ENCODE results near the gene GUCA1A. TPM values are rescaled to one million over a fixed set of nuclear protein-coding genes. Genes with fewer than 3 reads are reported as not detected.
"Not testable (repeated sequence)": the region's sequence is repeated elsewhere in the genome, so short reads cannot be mapped to it uniquely, and the experiment has no call there.

GUCA1A gene
- total RNA-seq, 4 donors from 2014 or later = not detected

GRCh38 chr6:42195415-42195814 lies 22.3 kb downstream of the GUCA1A start:
- 83% methylated on average over 4 of the region's 4 CpGs for WGBS, 2 donors
- no peak for TF ChIP-seq POLR2A (IDR thresholded peaks at IDR 0.05)
- no peak for TF ChIP-seq EP300 (IDR thresholded peaks at IDR 0.05)
- TF ChIP-seq CTCF (IDR thresholded peaks at IDR 0.05) = no peak
- Histone ChIP-seq H3K4me1 (no peaks in the 10 kb centered on the region), H3K9me3 (no peaks in the 10 kb centered on the region), H3K27me3 (no peaks in the 10 kb centered on the region), H3K27ac (no peak overlapping the region), H3K36me3 (peaks cover 0 to 38% (median 0%) of the 10 kb centered on the region in 3 donors), H3K4me3 (no peak overlapping the region)
- DNase-seq (ENCODE audit: low spot score in 2 of 2) = no peak

GRCh38 chr6:42197555-42198362 lies 24.6 kb downstream of the GUCA1A start:
- no peaks in the 10 kb centered on the region for H3K27me3 ChIP-seq
- 79 to 89% methylated on average over 13 of the region's 13 CpGs for WGBS, 2 donors
- DNase-seq (ENCODE audit: low spot score in 2 of 2) = no peak
- no peaks in the 10 kb centered on the region for H3K4me1 ChIP-seq
- no peak overlapping the region for H3K4me3 ChIP-seq
- H3K36me3 ChIP-seq = peaks cover 0 to 52% (median 0%) of the 10 kb centered on the region in 3 donors
- H3K27ac ChIP-seq = no peak overlapping the region
- TF ChIP-seq CTCF (IDR thresholded peaks at IDR 0.05) = no peak
- no peak for TF ChIP-seq POLR2A (IDR thresholded peaks at IDR 0.05)
- no peak for TF ChIP-seq EP300 (IDR thresholded peaks at IDR 0.05)
- no peaks in the 10 kb centered on the region for H3K9me3 ChIP-seq

- no peak for TF ChIP-seq EP300 (IDR thresholded peaks at IDR 0.05)
- no peak for TF ChIP-seq CTCF (IDR thresholded peaks at IDR 0.05)
- TF ChIP-seq POLR2A (IDR thresholded peaks at IDR 0.05) = no peak
- WGBS, 2 donors = 94% methylated on average over 5 of the region's 5 CpGs
- no peak for DNase-seq (ENCODE audit: low spot score in 2 of 2)
- Histone ChIP-seq H3K9me3 (no peaks in the 10 kb centered on the region), H3K4me3 (no peak overlapping the region), H3K4me1 (no peaks in the 10 kb centered on the region), H3K27me3 (no peaks in the 10 kb centered on the region), H3K27ac (no peak overlapping the region), H3K36me3 (peaks cover 0 to 66% (median 0%) of the 10 kb centered on the region in 3 donors)
These were observed 26.2 kb downstream of the GUCA1A start for GRCh38 chr6:42199106-42199981.

GRCh38 chr6:42200035-42200434 lies 26.9 kb downstream of the GUCA1A start:
- H3K27me3 ChIP-seq = no peaks in the 10 kb centered on the region
- H3K27ac ChIP-seq = no peak overlapping the region
- DNase-seq (ENCODE audit: low spot score in 2 of 2) = no peak
- H3K36me3 ChIP-seq = peaks cover 0 to 66% (median 0%) of the 10 kb centered on the region in 3 donors
- no peak for TF ChIP-seq CTCF (IDR thresholded peaks at IDR 0.05)
- TF ChIP-seq POLR2A (IDR thresholded peaks at IDR 0.05) = no peak
- no peak for TF ChIP-seq EP300 (IDR thresholded peaks at IDR 0.05)
- H3K9me3 ChIP-seq = no peaks in the 10 kb centered on the region
- no peak overlapping the region for H3K4me3 ChIP-seq
- no peaks in the 10 kb centered on the region for H3K4me1 ChIP-seq
- WGBS, 2 donors = 64 to 79% methylated on average over 1 of the region's 1 CpG

GRCh38 chr6:42201382-42201781 lies 28.2 kb downstream of the GUCA1A start:
- H3K4me1 ChIP-seq = no peaks in the 10 kb centered on the region
- 55 to 66% methylated on average over 3 of the region's 3 CpGs for WGBS, 2 donors
- H3K27ac ChIP-seq = no peak overlapping the region
- no peak overlapping the region for H3K4me3 ChIP-seq
- peaks cover 0 to 80% (median 3%) of the 10 kb centered on the region in 3 donors for H3K36me3 ChIP-seq
- TF ChIP-seq POLR2A (IDR thresholded peaks at IDR 0.05) = no peak
- no peak for TF ChIP-seq EP300 (IDR thresholded peaks at IDR 0.05)
- no peak for TF ChIP-seq CTCF (IDR thresholded peaks at IDR 0.05)
- H3K9me3 ChIP-seq = no peaks in the 10 kb centered on the region
- DNase-seq (ENCODE audit: low spot score in 2 of 2) = no peak
- H3K27me3 ChIP-seq = no peaks in the 10 kb centered on the region

- H3K9me3 ChIP-seq; H3K27me3 ChIP-seq; H3K4me3 ChIP-seq; H3K4me1 ChIP-seq; DNase-seq (ENCODE audit: low spot score in 2 of 2); H3K27ac ChIP-seq: not testable (repeated sequence)
- 86 to 89% methylated on average over 12 to 13 of the region's 13 CpGs for WGBS, 2 donors
- H3K36me3 ChIP-seq = peaks cover 0 to 87% (median 3%) of the 10 kb centered on the region in 3 donors
These were observed 29.2 kb downstream of the GUCA1A start for GRCh38 chr6:42202131-42202915.

Data from tibial nerve (tissue), 4 donors.